Measurements from ENCODE around the gene SLC17A1.
A peak's percentile ranks its signal among the peaks of the same experiment; 100 is the strongest.

SLC17A1 gene

GRCh38 chr6:25832307-25832662, 433 bp upstream of the SLC17A1 start:
- no peak for DNase-seq (ENCODE audit: low read depth)

GRCh38 chr6:25830458-25830857, 1.4 kb downstream of the SLC17A1 start:
- no peak for DNase-seq (ENCODE audit: low read depth)

GRCh38 chr6:25829375-25829774, 2.5 kb downstream of the SLC17A1 start:
- no peak for DNase-seq (ENCODE audit: low read depth)

- DNase-seq (ENCODE audit: low read depth), result no peak
Observed at GRCh38 chr6:25821341-25821740, 10.5 kb downstream of the SLC17A1 start.

- no peak for DNase-seq (ENCODE audit: low read depth)
Observed at GRCh38 chr6:25816252-25816651, 15.6 kb downstream of the SLC17A1 start.

- DNase-seq (ENCODE audit: low read depth), result no peak
Observed at GRCh38 chr6:25815194-25815593, 16.7 kb downstream of the SLC17A1 start.

GRCh38 chr6:25804804-25805203, 27.0 kb downstream of the SLC17A1 start:
- no peak for DNase-seq (ENCODE audit: low read depth)

- DNase-seq (ENCODE audit: low read depth), result no peak
Observed at GRCh38 chr6:25801436-25801835, 30.4 kb downstream of the SLC17A1 start.

- no peak for DNase-seq (ENCODE audit: low read depth)
Observed at GRCh38 chr6:25794784-25795183, 37.1 kb downstream of the SLC17A1 start.

GRCh38 chr6:25793970-25794369, 37.9 kb downstream of the SLC17A1 start:
- DNase-seq (ENCODE audit: low read depth), result no peak

GRCh38 chr6:25792016-25792415, 39.8 kb downstream of the SLC17A1 start:
- no peak for DNase-seq (ENCODE audit: low read depth)

GRCh38 chr6:25789475-25789874, 42.4 kb downstream of the SLC17A1 start:
- DNase-seq (ENCODE audit: low read depth), result no peak

- peak; percentile 45 for DNase-seq (ENCODE audit: low read depth)
Observed at GRCh38 chr6:25788305-25788922, 43.4 kb downstream of the SLC17A1 start.

- no peak for DNase-seq (ENCODE audit: low read depth)
Observed at GRCh38 chr6:25787428-25787827, 44.4 kb downstream of the SLC17A1 start.

- DNase-seq (ENCODE audit: low read depth), result no peak
Observed at GRCh38 chr6:25781134-25781533, 50.7 kb downstream of the SLC17A1 start.

- no peak for DNase-seq (ENCODE audit: low read depth)
Observed at GRCh38 chr6:25777856-25778649, 53.8 kb downstream of the SLC17A1 start.

- no peak for DNase-seq (ENCODE audit: low read depth)
Observed at GRCh38 chr6:25777031-25777430, 54.8 kb downstream of the SLC17A1 start.

- no peak for DNase-seq (ENCODE audit: low read depth)
Observed at GRCh38 chr6:25774120-25774715, 57.6 kb downstream of the SLC17A1 start.

- DNase-seq (ENCODE audit: low read depth), result no peak
Observed at GRCh38 chr6:25769983-25770382, 61.9 kb downstream of the SLC17A1 start.

GRCh38 chr6:25768566-25768965, 63.3 kb downstream of the SLC17A1 start:
- DNase-seq (ENCODE audit: low read depth), result no peak

GRCh38 chr6:25764611-25765010, 67.2 kb downstream of the SLC17A1 start:
- no peak for DNase-seq (ENCODE audit: low read depth)

- DNase-seq (ENCODE audit: low read depth), result no peak
Observed at GRCh38 chr6:25757936-25758642, 73.8 kb downstream of the SLC17A1 start.
